Activated CD4-positive, alpha-beta T cell treated with anti-CD3 and anti-CD28 coated beads for 4 hours (primary cell): ENCODE measurements around the gene HIVEP3.

ENCODE experiments used
- DNase-seq, 2 donors: peaks; one replicate each; pipeline ENCODE4 v3.0.0-alpha.2; 2020

HIVEP3 gene

DNA sequence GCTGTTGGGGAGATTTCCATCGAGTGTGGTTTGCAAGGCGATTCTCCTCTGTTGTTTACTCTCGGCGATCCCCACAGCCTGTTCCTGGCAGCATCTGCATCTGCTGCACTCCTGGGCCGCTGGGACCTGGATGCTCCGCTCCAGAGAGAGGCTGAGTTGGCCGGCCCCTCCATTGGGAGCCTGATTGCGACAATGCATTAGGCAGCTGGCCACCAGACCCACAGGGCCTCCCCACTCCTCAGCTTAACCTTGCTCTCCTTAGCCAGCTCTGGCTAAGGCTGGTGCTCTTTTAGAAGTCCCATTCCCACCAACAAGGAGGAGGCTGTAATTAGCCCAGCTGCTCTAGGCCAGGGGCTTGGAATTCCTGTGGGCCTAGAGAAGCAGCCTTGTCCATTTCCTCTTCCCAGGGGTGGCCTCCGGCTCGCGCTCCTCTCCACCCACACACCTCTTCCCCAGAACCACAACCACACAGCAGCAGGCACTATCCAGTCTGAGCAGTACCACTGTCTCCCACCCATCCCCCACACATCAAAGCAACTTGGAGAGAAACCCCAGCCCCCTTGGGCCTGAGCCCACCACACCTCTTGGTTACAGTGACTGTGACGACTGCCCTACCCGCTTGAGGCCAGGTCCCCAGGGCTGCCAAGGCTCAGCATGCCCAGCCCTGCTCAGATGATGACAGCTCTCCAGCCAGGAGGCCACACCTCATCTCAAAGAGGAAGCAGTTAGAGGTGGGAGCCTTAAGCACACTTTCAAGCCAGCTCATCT lies 240.4 kb downstream of the HIVEP3 start:
- no peak for DNase-seq

DNA sequence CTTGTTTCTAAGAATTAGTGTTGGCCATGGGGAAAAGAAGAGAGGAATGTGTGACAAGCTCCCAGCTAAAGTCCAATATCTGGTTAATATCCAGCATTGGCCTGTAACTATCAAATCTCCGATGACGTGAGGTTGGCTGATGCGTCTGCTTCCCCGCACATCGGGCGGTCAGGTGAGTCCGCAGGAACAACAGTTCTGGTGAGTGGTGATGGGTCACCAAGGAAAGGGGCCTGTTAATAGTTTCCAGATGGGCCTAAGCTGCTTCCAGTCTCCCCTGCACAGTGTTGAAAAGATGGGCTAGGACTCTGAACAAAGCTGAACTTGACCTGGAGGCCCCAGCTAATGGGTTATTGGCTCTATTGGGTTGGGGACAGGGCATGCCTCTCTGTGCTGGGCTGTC lies 241.1 kb downstream of the HIVEP3 start:
- no peak for DNase-seq

DNA sequence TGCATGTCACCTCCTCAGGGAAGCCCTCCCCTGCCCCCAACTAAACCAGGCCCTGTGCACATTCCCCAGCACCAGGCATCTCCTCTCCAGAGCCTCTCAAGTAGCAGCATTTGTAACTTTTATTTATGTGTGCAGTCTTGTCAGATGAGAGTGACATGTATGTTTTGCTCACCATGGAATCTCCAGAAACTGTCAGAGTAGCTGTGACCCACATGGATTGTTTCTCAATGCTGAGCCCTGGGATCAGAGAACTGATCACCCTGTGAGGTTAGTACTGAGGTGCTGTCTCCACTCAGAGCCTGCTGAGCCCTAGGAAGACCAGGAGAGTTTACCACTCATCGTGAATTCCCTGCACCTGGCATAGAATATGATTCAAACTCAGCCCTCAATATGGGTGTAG lies 243.3 kb downstream of the HIVEP3 start:
- DNase-seq = no peak

DNA sequence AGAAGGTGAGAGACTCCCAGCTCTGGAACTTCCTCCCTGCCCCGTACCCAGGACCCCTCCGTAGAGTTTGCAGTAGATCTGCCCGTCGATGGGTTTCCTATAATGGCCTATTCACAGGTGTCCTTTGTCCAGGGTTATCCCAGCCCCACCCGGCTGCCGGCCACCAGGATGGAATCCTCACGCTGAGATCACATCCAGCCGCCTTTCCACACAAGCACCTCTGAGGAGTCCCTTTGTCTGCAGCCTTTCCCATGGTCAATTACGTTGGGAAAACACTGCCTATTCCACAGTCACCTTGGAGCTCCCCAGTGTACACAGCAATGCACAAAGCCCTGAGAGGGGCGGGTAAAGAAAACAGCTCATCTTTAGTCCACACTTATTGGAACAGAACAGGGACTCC lies 244.2 kb downstream of the HIVEP3 start:
- DNase-seq = no peak

DNA sequence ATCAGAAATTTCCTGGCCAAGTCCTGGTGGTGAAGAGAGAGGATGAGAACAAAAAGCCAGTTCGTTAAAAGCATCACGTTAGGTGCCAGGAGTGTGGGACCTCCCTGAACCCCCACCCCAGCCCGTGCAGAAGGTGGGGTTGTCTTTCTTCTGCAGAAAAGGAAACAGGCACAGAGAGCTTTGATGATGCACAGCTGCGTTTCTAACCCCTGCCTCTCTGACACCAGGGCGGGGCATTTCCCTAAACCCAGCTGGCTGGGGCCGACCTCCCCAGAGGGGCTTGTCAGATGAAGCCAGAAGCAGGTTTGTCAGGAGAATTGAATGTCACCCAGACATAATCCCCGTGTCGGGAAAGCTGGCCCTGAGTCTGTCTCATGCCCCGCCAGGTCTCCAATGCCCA lies 244.9 kb downstream of the HIVEP3 start:
- DNase-seq = peak; percentile 51 to 57

DNA sequence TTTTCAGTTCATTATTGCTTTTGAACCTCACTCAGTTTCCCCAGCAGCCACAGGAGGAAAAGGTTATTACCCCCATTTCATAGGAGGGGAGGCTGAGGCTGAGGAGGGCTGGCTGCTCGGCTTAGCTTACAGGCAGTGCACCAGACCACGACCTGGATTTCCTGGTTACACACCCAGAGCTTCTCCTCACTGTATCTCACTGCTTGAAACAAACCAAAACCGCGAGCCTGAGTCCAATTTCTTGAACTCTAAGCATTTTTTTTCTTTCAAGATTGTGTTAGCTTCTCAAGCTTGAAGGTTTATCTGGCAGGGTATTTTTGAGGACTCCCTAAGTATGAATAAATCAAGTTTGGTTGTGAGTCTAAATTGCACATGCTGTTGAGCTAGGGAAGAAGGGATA lies 245.3 kb downstream of the HIVEP3 start:
- DNase-seq = peak; percentile 32 to 37

DNA sequence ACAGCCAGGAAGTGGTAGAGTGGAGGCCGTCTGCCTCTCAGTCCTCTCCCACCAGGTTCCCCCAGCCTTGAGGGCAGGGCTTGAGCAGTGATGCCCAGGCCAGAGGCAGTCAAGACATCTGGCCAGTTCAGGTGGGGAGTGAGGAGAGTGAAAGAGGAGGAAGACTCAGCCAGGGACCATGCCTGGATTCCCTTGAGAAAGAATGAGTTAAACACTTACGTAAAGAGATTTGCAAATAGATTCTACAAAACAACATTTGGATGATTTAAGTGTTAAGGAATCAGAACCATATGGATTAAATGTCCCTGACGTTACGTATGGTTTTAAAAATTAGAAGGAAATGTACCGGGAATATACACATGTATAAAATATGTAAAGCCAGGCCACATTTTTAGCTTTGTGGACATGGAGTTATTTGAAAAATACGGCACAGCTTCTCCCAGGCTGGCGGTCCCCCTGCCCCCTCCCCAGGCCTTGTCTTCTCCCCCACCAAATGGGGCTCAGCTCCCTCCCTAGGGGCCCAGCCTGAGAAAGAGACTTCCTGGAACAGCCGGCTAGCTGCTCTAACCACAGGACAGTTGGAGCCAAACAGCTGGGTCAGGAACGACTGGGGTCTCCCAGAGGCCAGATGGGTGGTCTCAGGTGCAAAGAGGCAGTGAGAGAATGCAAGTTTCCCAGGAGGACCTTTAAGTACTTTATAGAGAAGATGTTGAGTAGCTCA lies 245.9 kb downstream of the HIVEP3 start:
- no peak for DNase-seq

DNA sequence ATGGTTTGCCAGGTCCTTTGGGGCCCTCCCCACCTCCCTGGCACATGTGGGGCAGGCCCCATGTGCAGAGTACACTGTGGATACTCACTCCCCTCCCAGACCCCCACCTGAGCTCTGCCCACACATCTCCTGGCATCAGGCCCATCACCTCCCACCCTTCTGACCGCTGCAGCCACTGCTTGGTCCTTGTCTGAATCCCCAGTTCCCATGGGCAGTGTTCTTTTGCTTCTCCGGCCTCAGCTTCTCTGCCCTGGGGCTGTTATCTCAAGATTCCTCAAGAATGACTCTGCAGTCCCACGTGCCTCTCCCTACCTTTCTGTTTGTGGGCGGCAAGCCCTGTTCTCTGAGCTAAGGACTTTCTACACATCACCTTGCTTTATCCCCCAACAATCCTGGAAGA lies 246.5 kb downstream of the HIVEP3 start:
- DNase-seq = no peak

DNA sequence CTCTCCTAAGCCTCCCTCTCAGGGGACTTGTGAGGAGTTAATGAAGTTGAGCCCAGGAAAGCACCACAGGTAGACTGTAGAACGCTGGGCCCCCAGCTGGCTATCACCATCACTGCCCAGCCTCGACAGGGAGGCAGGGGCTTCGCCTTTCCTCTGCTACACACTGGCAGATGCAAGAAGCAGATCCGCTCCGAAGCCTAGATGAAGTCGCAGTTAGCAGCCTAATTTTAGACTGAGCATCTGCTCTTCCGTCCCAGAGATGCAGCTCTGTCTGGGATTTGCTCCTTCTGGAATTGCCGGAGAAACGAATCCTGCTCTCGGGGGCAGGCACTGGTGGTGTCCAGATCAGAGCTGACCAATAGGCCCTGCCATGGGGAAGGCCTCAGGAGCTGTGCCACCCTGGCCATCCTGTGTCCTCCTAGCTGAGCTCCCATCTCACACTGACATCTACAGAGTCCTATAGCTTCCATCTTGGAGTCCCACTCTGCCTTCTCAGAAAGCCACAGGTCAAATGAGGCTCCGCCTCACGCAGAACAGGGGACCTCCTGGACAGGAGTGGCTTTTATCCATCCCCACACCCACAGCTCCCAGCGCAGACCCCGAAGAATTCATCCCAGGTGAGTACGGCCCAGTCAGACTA lies 247.5 kb downstream of the HIVEP3 start:
- no peak for DNase-seq

DNA sequence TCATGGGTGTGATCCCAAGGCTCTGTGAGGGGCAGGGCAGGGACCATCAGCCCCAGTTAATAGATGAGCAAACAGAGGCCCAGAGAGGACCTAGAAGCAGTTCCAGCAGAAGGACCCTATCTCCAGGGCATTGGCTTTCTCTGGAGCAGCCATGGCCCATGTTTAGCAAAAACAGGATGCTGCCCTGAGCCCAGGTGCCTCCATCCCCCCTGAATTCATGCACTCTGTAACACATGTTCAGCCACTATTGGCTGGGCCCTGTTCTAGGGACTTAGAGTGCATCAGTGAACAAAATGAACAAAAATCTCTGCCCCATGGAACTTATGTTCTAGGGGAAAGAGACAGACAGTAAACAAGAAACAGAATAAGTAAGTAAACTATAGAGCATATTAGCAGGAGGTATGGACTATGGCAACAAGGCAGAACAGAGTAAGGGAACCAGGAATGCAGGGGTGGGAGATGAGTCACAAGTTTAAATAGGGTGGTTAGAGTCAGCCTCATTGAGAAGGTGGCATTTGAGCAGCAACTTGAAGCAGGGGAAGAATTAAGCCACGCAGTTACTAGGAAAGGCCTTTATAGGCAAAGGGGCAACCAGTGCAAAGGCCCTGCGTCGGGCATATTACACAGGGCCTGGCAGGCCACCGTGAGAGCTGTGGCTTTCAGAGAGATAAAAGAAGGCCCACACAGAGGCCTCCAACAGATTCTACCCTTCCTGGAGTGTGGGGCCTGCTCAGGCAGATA lies 248.3 kb downstream of the HIVEP3 start:
- DNase-seq = no peak

DNA sequence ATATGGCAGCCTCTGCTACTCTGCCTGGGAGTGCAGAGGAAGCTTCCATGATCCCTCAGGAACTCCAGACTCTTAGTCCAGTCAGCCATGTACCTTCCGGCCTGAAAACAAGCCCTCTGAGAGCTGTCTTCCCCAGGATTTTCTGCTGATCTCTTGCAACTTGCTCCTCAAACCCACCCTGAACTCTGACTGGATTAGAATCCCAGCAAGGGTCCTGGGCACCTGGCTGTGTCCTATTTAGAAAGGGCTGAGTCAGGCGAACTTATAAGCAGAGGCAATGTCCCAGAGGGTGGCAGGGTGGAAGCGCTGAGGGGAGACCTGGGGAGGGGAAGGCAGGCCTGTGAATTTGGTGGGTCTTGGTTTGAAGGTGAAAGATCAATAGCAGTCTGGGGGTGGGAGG lies 249.8 kb downstream of the HIVEP3 start:
- DNase-seq = no peak

DNA sequence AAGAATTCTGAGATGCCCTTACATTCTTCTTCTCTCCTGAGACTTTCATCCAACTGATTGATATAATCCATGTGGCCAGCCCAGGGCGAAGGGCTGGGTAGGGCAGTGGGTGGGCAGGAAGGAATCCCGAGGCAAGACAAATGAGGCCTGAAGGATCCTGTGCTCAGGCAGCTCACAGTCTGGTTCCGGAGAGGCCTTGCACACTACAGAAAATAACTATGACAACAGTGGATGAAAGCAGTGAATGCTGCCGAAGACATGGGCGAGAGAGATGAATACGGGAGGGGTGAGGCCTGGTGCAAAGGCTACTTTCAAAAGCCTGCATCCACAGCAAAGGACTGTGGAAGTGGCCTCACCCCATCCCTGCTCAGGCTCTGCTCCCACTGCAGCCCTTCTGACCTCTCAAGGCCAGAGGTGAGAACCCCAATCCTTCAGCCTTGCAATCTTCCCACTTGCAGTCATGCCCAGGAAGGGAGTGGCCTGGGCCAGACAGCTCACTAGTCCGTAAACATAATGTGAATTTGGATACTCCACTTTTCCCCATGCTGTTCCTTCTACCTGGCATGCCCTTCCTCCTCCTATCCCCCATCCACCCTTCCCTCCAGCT lies 250.6 kb downstream of the HIVEP3 start:
- no peak for DNase-seq

DNA sequence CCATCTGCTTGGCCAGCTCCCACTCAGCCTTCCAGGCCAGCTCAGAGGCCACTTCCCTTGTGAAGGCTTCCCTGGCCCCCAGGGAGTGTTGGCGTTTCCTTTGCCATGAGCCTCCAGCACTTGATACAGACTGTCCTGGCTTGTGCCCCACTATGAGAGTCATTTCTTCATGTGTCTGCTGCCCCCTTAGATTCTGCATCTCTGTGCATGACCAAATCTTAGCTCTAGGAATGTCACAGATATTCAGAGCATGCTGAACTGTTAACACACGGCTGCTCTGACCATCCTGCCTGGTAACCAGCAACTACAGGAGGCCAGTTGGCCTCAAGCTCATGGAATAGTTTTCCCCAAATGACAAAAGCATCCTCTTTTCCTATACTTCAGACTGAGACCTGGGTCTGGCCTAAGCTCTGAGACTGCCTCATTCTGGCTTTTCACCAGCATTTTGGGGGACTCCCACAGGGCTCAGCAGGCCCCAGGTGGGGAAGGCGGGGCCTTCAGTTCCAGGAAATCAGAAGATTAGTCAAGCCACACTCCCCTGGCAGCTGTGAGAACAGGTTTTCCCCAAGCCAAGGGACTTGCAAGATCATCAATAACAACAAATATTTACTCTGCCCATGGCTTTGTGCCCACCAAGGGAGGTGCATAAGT lies 251.6 kb downstream of the HIVEP3 start:
- peak; percentile 73 to 75 for DNase-seq

DNA sequence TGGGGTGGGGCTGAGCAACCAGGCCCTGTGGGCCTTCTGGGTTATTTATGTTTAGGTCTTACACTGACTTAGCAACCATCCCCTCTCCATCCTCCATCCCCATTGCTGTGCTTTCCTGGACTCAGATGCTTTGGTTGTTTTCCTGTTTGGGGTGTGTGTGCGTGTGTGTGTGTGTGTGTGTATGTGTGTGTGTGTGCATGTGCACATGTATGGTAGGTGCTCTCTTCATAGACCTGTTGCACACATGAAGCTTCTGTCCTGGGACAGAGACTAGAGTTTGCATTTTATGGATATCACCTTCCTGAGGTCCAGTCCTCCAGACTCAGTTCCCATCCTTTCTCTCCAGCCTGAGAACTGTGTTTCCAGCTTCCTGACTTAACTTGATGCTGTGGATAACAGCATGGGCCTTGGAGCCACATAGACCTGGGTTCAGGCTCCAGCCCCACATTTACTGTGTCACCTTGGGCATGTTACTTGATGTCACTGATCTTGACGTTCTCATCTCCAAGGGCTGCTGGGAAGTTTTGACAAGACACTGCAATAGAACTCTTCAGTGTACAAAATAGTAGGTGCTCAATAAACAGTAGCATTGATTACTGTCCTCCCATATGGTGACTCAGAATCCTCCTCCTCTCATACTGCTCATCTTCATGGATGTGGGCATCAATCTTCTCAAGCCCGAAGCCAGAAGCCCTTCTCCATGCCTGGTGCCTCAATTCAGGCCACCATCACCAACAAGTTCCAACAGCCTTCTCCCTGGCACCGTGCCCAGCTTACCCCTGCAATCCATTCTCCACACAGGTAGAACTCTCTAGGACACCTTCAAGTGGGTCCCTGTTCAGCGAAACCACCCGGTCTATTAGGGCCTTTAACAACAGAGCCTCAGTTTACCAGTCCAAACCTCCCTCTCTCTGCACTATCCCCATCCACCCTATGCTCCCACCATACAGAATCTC lies 252.5 kb downstream of the HIVEP3 start:
- DNase-seq = no peak

DNA sequence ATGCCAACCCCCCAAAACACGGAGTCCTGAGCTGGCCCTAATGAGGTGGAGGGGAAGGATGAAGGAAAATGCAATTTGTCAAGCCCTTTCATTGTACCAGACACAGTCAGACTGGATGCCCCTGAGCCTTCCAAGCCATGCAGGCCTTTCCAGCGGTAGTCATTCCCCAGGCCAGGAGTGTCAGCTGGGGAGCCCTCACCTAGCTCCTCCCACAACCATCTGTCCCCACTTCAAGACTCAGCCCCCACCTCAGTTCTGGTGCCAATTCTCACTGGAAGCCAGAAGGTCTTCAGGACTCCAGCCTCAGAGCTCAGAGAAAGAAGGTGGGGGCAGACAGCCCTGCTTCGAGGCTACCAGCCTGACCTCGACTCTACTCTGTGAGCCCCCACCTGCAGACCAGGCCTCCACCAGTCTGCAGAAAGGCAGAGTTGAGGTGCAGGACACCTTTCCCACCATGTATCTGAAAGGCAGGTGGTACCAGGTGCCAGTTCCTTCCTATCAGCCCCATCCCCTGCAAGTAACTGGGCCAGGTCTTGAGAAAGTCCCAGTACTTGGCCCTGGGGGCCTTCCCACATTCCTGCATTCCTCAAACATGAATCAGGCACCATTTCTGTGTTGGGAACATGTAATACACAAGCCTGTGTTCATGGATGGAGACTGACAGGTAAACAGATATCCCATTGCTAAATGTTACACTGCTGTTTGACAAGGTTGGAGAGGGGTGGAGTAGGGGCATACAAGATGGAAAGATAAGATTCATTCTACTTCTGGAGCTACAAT lies 253.7 kb downstream of the HIVEP3 start:
- DNase-seq = no peak

DNA sequence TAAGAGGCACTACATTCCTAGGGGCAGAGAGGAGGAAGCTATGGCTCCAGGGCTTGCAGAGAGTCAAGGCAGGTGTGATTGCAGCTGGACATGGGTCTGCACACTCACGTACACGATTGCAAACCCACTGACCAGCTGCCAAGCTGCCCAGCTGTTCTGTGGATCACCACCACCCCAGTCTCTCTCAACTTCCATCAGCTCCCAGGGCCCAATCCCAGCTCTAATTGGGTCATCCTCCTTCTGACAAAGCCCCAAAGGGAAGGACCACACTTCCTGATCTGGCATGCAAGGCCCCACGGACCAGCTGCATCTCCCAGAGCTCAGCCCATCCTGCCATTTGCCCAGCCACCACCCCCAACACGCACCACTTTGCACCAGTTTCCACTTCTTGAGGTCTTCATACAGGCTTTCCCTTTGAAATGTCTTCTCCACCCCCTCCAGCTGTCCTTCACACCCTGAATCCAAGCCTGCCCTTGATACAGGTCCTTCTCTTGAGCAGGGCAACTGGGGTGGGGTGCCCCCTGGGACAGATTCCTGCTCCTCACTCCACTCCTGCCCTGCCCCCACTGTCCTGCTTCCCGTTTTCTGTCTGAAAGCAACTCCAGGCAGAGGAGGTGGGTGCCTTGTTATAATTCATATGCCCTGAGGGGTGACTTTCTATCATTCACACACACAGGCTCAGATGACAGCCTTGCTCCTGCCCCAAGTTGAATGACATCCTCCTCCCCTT lies 254.9 kb downstream of the HIVEP3 start:
- DNase-seq = no peak

DNA sequence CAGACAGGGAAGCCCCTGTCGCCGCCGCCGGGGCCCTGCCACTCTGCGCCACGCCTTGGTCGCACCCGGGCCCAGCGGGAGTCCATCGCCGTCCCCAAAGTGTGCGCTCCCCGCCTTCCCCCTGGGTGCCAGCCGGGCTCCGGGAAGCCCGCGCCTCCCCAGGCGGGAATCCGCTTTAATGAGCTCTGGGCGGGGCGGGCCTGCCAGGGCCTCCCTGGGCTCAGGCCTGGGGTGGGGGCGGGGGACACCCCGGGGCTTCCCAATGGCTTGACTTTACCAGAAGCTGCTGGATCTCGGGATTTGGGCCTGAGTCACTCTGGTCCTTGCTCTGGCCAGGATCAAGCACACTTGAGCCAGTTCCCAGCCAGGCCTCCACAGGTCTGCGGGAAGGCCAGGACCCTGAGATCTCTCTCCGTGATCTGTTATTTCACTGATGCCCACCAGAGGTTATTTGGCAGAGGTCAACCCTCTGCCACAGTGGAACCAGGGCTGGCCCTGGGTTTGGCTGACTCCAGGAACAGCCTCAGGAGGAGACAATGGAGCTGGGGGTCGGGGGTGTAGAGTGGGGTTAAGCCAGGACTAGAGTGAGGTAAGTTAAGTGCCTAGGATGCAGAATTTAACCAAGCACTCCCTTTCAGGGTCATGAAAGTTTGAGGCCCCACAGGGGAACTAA lies 255.8 kb downstream of the HIVEP3 start:
- DNase-seq = peak in 1 of 2 donors; percentile 63

DNA sequence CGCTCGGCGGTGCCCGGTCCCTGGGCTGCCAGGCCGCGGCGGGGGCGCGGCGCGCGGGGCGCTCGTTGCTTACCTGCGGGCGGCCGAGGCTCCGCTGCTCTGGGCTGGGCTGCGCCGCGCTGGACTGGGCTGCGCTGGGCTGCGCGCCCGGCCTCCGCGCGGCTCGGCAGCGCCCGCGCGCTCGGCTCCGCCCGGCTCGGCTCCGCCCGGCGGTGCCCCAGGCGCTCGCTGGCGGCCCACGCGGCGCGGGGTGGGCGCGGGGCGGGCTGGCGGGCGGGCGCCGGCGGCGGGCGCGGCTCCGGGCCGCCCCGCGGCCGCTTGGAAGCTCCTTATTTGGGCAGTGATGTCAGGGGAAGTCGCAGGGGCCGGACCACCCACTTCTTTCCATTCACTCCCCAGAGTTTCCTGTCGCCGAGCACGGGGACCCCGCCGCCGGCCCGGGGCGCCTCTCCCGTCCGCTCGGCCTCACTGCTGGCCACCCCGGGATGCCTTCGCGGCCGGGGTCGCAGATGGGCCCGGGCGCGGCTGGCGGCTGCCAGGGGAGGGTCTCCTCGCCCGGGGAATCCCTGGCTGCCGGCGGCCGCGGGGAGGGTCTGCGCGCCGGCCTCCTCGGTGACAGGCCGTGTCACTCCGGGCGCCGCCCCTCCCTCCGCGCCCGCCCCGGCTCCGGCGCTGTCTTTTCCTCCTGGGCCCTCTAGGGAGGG lies 256.5 kb downstream of the HIVEP3 start:
- DNase-seq = peak; percentile 76 to 80
